RWPE1 (cell line): Measurements from ENCODE around the gene ZFP36L2.

ENCODE experiments used
- CTCF ChIA-PET: fragments of 350-600 bp; sonication (Branson Sonifier 250); formaldehyde crosslinking; extraction: SDS; loops from one replicate; lab custom pipeline; 2021; lab: Yijun Ruan, JAX
- POLR2A ChIA-PET: fragments of 400-600 bp; formaldehyde crosslinking; extraction: SDS; loops from one replicate; lab custom pipeline; 2020; ENCODE audit warnings: antibody characterized with exemption; ENCODE audit not compliant: low non-redundant PET; lab: Yijun Ruan, JAX
- DNase-seq: peaks from one replicate; pipeline ENCODE4 v3.0.0; 2012; ENCODE audit warnings: low spot score
- H3K27ac ChIP-seq: fragments of 450-650 bp; 2 replicates; pipeline ENCODE4 v1.5.1; 2017
- CTCF ChIP-seq: fragments of 450-650 bp; conservative IDR thresholded peaks from 2 replicates; pipeline ENCODE4 v1.5.1; 2017; ENCODE audit warnings: low read depth, mild to moderate bottlenecking

The ZFP36L2 gene

GRCh38 chr2:43226955-43227829 lies 786 bp upstream of the ZFP36L2 start:
- peak; percentile 70 for DNase-seq
- TF ChIP-seq CTCF: peak; percentile 25; the same call in 1 of the 2 replicates
- peak overlapping the region; percentile 99 for H3K27ac ChIP-seq
- ChIA-PET CTCF (interaction anchor here (0.5 to 4.0 kb wide), 10 partner anchors 54 to 397 kb away, joined by 3 to 29 read pairs (median 4); no protein-coding TSS in a partner anchor), POLR2A (interaction anchor here (0.6 to 1.5 kb wide), 10 partner anchors 58 to 283 kb away, joined by 3 to 7 read pairs (median 4); no protein-coding TSS in a partner anchor)

GRCh38 chr2:43225788-43226557 lies 433 bp downstream of the ZFP36L2 start:
- ChIA-PET CTCF (interaction anchor here (0.6 to 4.0 kb wide), 3 partner anchors 94 to 251 kb away, joined by 3 to 29 read pairs (median 10); no protein-coding TSS in a partner anchor), POLR2A (interaction anchor here (0.7 to 1.5 kb wide), 5 partner anchors 57 to 184 kb away, joined by 3 to 6 read pairs (median 3); no protein-coding TSS in a partner anchor)
- peak overlapping the region; percentile 99 for H3K27ac ChIP-seq
- DNase-seq: no peak
- TF ChIP-seq CTCF: no peak

GRCh38 chr2:43225093-43225787 lies 1.2 kb downstream of the ZFP36L2 start:
- POLR2A ChIA-PET: interaction anchor here (0.5 kb wide), 1 partner anchor 305 kb away, joined by 3 read pairs; no protein-coding TSS in a partner anchor
- TF ChIP-seq CTCF: no peak
- CTCF ChIA-PET: interaction anchor here (0.6 to 1.3 kb wide), 3 partner anchors 93 to 251 kb away, joined by 3 read pairs; no protein-coding TSS in a partner anchor
- H3K27ac ChIP-seq: peak overlapping the region; percentile 99
- no peak for DNase-seq

GRCh38 chr2:43224571-43225092 lies 1.8 kb downstream of the ZFP36L2 start:
- TF ChIP-seq CTCF: no peak
- POLR2A ChIA-PET: interaction anchor here (0.5 to 0.6 kb wide), 2 partner anchors 278 to 305 kb away, joined by 3 read pairs; no protein-coding TSS in a partner anchor
- DNase-seq: no peak
- CTCF ChIA-PET: interaction anchor here (0.8 to 1.3 kb wide), 2 partner anchors 151 to 250 kb away, joined by 3 read pairs; no protein-coding TSS in a partner anchor
- H3K27ac ChIP-seq: peak overlapping the region; percentile 99

- ChIA-PET CTCF (interaction anchor here (0.6 to 1.3 kb wide), 3 partner anchors 91 to 250 kb away, joined by 3 to 5 read pairs (median 3); no protein-coding TSS in a partner anchor), POLR2A (interaction anchor here (0.6 kb wide), 1 partner anchor 278 kb away, joined by 3 read pairs; no protein-coding TSS in a partner anchor)
- DNase-seq: no peak
- TF ChIP-seq CTCF: no peak
- H3K27ac ChIP-seq: peak overlapping the region; percentile 99
Measured at GRCh38 chr2:43224131-43224570, 2.3 kb downstream of the ZFP36L2 start.
